Natural killer cell (primary cell): ENCODE measurements around the gene CARD19. TPM values are rescaled to one million over a fixed set of nuclear protein-coding genes. Genes with fewer than 3 reads are reported as not detected.

ENCODE experiments used
- ATAC-seq, 3 donors: fragments of 150-1000 bp in 2 of 3; fragments of 200-7000 bp in 1 of 3; cut with Tn5 transposase; 1 replicate in 1 of 3; 2 replicates in 2 of 3; pipeline ENCODE4 v1.10.0; 2021; ENCODE audit warnings: mild to moderate bottlenecking in 2 of 3, moderate library complexity in 2 of 3
- DNase-seq, 2 donors: peaks; one replicate each; pipeline versions ENCODE4 v3.0.0 to v3.0.0-alpha.2; 2013 to 2021; ENCODE audit warnings: mixed read lengths in 1 of 2
- H3K27ac ChIP-seq: one replicate; pipeline ENCODE4 v1.5.1; 2013; ENCODE audit warnings: mild to moderate bottlenecking, low read length
- H3K27me3 ChIP-seq: one replicate; pipeline ENCODE4 v1.6.1; 2013; ENCODE audit warnings: low read length; ENCODE audit not compliant: control insufficient read depth, insufficient read depth
- H3K36me3 ChIP-seq: one replicate; pipeline ENCODE4 v1.6.1; 2013; ENCODE audit warnings: low read length; ENCODE audit not compliant: control insufficient read depth, insufficient read depth
- H3K4me1 ChIP-seq: one replicate; pipeline ENCODE4 v1.6.1; 2013; ENCODE audit warnings: low read length; ENCODE audit not compliant: control insufficient read depth, insufficient read depth
- H3K4me3 ChIP-seq: one replicate; pipeline ENCODE4 v1.5.1; 2013; ENCODE audit warnings: low read length
- H3K9me3 ChIP-seq: one replicate; pipeline ENCODE4 v1.6.1; 2013; ENCODE audit warnings: low read length; ENCODE audit not compliant: control insufficient read depth, insufficient read depth
- H3K27ac Mint-ChIP-seq, 2 donors: one replicate each; pipeline ENCODE4 v1.8.0; 2022; ENCODE audit warnings: mild to moderate bottlenecking in 2 of 2, mixed read lengths in 2 of 2, moderate library complexity in 1 of 2
- H3K27me3 Mint-ChIP-seq, 2 donors: one replicate each; pipeline ENCODE4 v1.8.0; 2022; ENCODE audit warnings: low read depth in 2 of 2, mixed read lengths in 2 of 2
- H3K36me3 Mint-ChIP-seq: one replicate; pipeline ENCODE4 v1.8.0; 2022; ENCODE audit warnings: mixed read lengths
- H3K4me1 Mint-ChIP-seq, 2 donors: one replicate each; pipeline ENCODE4 v1.8.0; 2022; ENCODE audit warnings: mixed read lengths in 2 of 2
- H3K4me3 Mint-ChIP-seq: one replicate; pipeline ENCODE4 v1.8.0; 2022; ENCODE audit warnings: mild to moderate bottlenecking, moderate library complexity, mixed read lengths
- H3K9me3 Mint-ChIP-seq, 2 donors: one replicate each; pipeline ENCODE4 v1.8.0; 2022; ENCODE audit warnings: mixed read lengths in 2 of 2
- WGBS: methylation state at CpG from one replicate; pipeline ENCODE4 v1.1.7; 2013; ENCODE audit warnings: missing lambda C conversion rate; ENCODE audit not compliant: insufficient coverage; 5-methylcytosine and 5-hydroxymethylcytosine counted together
- intact Hi-C: fragments of 100-400 bp; cut with micrococcal nuclease; formaldehyde crosslinking; loops from one replicate; pipeline ENCODE4 v1.14.2; 2022
- total RNA-seq, 4 donors: library from RNA; stranded (reverse); fragments of 120-200 nt in 1 of 4; gene quantifications; one replicate each; pipeline versions ENCODE4 v1.2.3 to v1.2.4, GENCODE V29; 2013 to 2022
- TF ChIP-seq, protein P1 (sequence below): fragments of 200-600 bp; IDR thresholded peaks from one replicate; pipeline ENCODE4 v1.8.0; 2022; ENCODE audit warnings: antibody characterized with exemption

Gene CARD19
- total RNA-seq, 3 donors from 2014 or later (not counting 1 experiment from before 2014, with no cell fraction given) = 30.7 to 49.1 (median 42.6) TPM

DNA sequence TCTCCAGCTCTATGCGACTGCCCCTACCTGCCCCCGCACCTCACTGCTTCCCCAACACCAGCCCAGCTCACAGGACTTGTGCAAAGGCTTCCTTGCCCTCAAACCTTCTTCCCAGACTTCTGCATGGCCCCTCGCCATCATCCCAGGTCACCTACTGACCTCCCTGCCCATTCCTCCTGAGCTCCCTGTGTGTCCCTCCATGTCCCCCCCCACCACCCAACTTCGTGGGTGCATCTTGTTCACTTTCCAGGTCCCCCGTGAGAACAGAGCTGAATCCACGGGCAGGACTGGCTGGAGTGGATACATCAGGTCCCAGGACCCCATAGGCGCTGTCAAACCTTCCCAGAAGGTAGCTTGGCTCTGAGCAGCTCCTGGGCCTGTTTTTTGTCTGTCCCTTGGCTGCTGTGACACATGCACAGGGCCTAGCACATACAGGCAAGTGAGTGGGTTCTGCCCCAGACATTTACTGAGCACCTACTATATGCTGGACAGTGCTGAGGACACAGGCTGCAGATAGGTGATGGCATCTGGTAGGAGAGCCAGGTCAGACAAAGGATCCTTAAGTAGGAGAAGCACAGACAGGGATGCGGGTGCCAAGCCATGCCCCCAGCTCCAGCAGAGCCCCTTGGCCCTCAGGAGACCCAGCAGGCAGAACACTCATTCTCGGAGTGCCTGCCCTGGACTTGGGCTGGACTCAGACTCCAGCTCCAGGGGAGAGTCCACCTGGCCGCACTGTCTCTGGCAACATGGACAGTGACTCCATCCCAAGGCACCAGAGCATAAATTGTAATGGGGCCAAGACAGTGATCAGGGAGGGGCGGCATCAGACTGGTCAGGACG lies 23.1 kb downstream of the CARD19 start:
- Histone ChIP-seq H3K9me3 (no peaks in the 10 kb centered on the region), H3K36me3 (peaks cover 1% of the 10 kb centered on the region), H3K27ac (peak overlapping the region; percentile 51), H3K4me3 (no peak overlapping the region), H3K27me3 (no peaks in the 10 kb centered on the region), H3K4me1 (peaks cover 67% of the 10 kb centered on the region)
- ATAC-seq (no peak), DNase-seq (peak in 1 of 2 donors; percentile 15)
- TF ChIP-seq, protein P1, sequence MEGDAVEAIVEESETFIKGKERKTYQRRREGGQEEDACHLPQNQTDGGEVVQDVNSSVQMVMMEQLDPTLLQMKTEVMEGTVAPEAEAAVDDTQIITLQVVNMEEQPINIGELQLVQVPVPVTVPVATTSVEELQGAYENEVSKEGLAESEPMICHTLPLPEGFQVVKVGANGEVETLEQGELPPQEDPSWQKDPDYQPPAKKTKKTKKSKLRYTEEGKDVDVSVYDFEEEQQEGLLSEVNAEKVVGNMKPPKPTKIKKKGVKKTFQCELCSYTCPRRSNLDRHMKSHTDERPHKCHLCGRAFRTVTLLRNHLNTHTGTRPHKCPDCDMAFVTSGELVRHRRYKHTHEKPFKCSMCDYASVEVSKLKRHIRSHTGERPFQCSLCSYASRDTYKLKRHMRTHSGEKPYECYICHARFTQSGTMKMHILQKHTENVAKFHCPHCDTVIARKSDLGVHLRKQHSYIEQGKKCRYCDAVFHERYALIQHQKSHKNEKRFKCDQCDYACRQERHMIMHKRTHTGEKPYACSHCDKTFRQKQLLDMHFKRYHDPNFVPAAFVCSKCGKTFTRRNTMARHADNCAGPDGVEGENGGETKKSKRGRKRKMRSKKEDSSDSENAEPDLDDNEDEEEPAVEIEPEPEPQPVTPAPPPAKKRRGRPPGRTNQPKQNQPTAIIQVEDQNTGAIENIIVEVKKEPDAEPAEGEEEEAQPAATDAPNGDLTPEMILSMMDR = no peak
- Mint-ChIP-seq H3K27ac (peak overlapping the region; percentile 85 to 91), H3K9me3 (no peaks in the 10 kb centered on the region), H3K4me3 (peak overlapping the region; percentile 64), H3K27me3 (no peaks in the 10 kb centered on the region), H3K4me1 (peaks cover 21 to 54% of the 10 kb centered on the region in 2 donors), H3K36me3 (no peaks in the 10 kb centered on the region)
- 95% methylated on average over 12 of the region's 12 CpGs for WGBS
- intact Hi-C loops = no loop called here

DNA sequence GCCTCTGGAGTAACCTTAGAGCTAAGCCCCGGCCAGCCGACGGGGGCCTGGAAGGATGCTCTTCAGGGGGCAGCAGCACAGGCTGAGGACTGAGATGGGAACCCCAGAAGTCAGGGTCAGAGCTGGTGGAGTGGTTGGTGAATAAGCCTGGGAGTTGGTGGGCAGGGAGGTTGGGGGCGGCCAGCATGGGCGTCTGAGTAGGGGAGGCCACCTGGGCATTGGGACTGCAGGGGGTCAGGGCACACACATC lies 23.6 kb downstream of the CARD19 start:
- 70% methylated on average over 5 of the region's 5 CpGs for WGBS
- TF ChIP-seq, protein P1 = no peak
- DNase-seq (no peak), ATAC-seq (peak in 1 of 3 donors; percentile 0)
- no peaks in the 10 kb centered on the region for H3K36me3 Mint-ChIP-seq
- Histone ChIP-seq H3K4me3 (no peak overlapping the region), H3K27ac (peak overlapping the region; percentile 51), H3K9me3 (no peaks in the 10 kb centered on the region), H3K27me3 (no peaks in the 10 kb centered on the region), H3K4me1 (peaks cover 66% of the 10 kb centered on the region), H3K36me3 (no peaks in the 10 kb centered on the region)
- intact Hi-C loops = no loop called here
- H3K4me3 Mint-ChIP-seq = peak overlapping the region; percentile 64
- H3K9me3 Mint-ChIP-seq = no peaks in the 10 kb centered on the region
- H3K27me3 Mint-ChIP-seq = no peaks in the 10 kb centered on the region
- H3K27ac Mint-ChIP-seq = peak overlapping the region; percentile 85 to 91
- peaks cover 21 to 52% of the 10 kb centered on the region in 2 donors for H3K4me1 Mint-ChIP-seq

DNA sequence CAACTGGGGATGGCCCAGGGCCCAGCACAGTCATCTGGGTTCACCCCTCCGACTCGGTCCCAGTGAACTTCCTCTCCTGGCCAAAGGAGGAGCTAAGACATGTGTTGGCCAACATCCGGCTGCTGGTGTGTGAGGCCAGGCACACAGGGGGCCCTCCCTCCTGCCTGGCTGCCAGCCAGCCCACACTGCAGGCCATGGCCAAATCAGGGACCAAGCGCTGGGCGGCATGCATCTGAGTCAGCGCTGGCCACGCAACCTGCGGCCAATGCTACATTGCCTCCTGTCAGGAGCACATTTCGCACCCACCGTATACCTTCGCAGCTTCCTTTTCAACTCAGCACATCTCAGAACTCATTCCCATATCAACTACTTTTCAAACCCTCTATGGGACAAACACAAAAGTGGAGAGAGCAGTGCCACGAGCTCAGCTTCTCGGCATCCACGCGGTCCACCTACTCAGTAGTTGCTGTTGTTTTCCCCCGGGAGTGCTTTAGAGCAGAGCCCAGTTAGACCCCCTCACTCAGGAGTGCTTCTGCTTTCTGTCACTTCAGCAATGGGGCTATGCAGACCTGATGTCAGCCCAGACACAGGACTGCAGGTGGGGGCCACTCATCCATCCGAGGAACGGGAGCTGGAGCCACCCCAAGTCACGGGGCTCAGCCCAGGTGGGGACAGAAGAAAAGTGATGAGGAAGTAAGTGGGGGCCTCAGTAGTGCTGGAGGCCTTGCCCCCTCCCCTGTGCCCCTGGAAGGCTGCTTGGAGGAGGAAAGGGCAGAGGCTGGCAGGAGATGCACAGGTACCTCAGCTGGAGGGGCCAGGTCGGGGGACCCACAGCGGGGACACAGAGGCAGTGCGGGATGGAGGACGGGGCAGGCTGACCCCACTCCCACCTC lies 24.2 kb downstream of the CARD19 start:
- DNase-seq (peak; percentile 67 to 72), ATAC-seq (peak; percentile 75 to 90 (median 89))
- Mint-ChIP-seq H3K4me1 (peaks cover 16 to 46% of the 10 kb centered on the region in 2 donors), H3K4me3 (peak overlapping the region; percentile 64), H3K27ac (peak overlapping the region; percentile 85 to 91), H3K27me3 (no peaks in the 10 kb centered on the region), H3K9me3 (no peaks in the 10 kb centered on the region), H3K36me3 (no peaks in the 10 kb centered on the region)
- Histone ChIP-seq H3K9me3 (no peaks in the 10 kb centered on the region), H3K4me1 (peaks cover 66% of the 10 kb centered on the region), H3K27ac (peak overlapping the region; percentile 51), H3K4me3 (no peak overlapping the region), H3K27me3 (no peaks in the 10 kb centered on the region), H3K36me3 (peaks cover 2% of the 10 kb centered on the region)
- TF ChIP-seq, protein P1 = no peak
- intact Hi-C loops = no loop called here
- whole genome bisulfite sequencing = 25% methylated on average over 23 of the region's 23 CpGs
